Testis (tissue), 3 donors: Measurements from ENCODE around the gene UGT1A10. TPM values are rescaled to one million over a fixed set of nuclear protein-coding genes. Genes with fewer than 3 reads are reported as not detected.

ENCODE experiments used
- DNase-seq: peaks from one replicate; pipeline ENCODE4 v3.0.0-alpha.2; 2019
- H3K27ac ChIP-seq, 2 donors: fragments of 200-600 bp; sonication (generic); one replicate each; pipeline ENCODE4 v1.5.1; 2019
- H3K27me3 ChIP-seq: fragments of 200-600 bp; sonication (generic); one replicate; pipeline ENCODE4 v1.5.1; 2019
- H3K36me3 ChIP-seq: fragments of 200-600 bp; sonication (generic); one replicate; pipeline ENCODE4 v1.5.1; 2017; ENCODE audit warnings: low read depth; ENCODE audit errors: missing control alignments
- H3K4me1 ChIP-seq: fragments of 200-600 bp; sonication (generic); one replicate; pipeline ENCODE4 v1.5.1; 2019
- H3K4me3 ChIP-seq, 2 donors: fragments of 200-600 bp; sonication (generic); one replicate each; pipeline ENCODE4 v1.5.1; 2017 to 2019
- H3K9me3 ChIP-seq: fragments of 200-600 bp; sonication (generic); one replicate; pipeline ENCODE4 v1.5.1; 2017
- CTCF ChIP-seq, 3 experiments: fragments of 450-650 bp in 2 of 3; fragments of 200-600 bp in 1 of 3; sonication (generic) in 1 of 3; IDR thresholded peaks; one replicate each; pipeline ENCODE4 v1.5.1; 2016 to 2019; ENCODE audit warnings: antibody characterized with exemption in 3 of 3, mild to moderate bottlenecking in 2 of 3, moderate library complexity in 1 of 3
- POLR2A ChIP-seq: fragments of 450-650 bp; IDR thresholded peaks from one replicate; pipeline ENCODE4 v1.6.1; 2017; ENCODE audit warnings: antibody characterized with exemption, mild to moderate bottlenecking, moderate library complexity
- WGBS, 2 donors: methylation state at CpG; one replicate each; pipeline ENCODE4 v1.1.5; 2018; 5-methylcytosine and 5-hydroxymethylcytosine counted together
- intact Hi-C: fragments of 100-400 bp; cut with DNase I; formaldehyde crosslinking; loops from one replicate; pipeline ENCODE4 v1.15.1; 2023; ENCODE audit warnings: low total_unique reads
- polyA plus RNA-seq: library from polyadenylated mRNA; stranded (reverse); fragments of 350-450 nt; fragmentation: Illumina TruSeq; extraction: RNeasy Lipid Tissue Mini Kit (QIAGEN cat#74804); gene quantifications from one replicate; pipeline ENCODE4 v1.2.3, GENCODE V29; 2014; ENCODE audit warnings: low read depth, low replicate concordance; ENCODE audit not compliant: insufficient read depth
- total RNA-seq, 2 donors: library from RNA; depleted of rRNA; stranded (reverse); fragments of >200 nt; gene quantifications; one replicate each; pipeline ENCODE4 v1.2.3, GENCODE V29; 2016

Gene UGT1A10
- total and polyA plus RNA-seq, 3 donors from 2014 or later: 0.29 to 0.68 (median 0.31) TPM

- no peak overlapping the region for H3K4me3 ChIP-seq
- WGBS, 2 donors: 71 to 76% methylated on average over 9 of the region's 9 CpGs
- DNase-seq: no peak
- no peaks in the 10 kb centered on the region for H3K27me3 ChIP-seq
- no peak overlapping the region for H3K27ac ChIP-seq
- H3K4me1 ChIP-seq: no peaks in the 10 kb centered on the region
- H3K9me3 ChIP-seq: no peaks in the 10 kb centered on the region
- no peak for TF ChIP-seq CTCF (IDR thresholded peaks at IDR 0.05)
- no peak for TF ChIP-seq POLR2A
- no peaks in the 10 kb centered on the region for H3K36me3 ChIP-seq
- intact Hi-C loops: no loop called here
These were observed 155.7 kb downstream of the UGT1A10 start for GRCh38 chr2:233791883-233792329.

- intact Hi-C loops: no loop called here
- no peak for DNase-seq
- Histone ChIP-seq H3K4me1 (no peaks in the 10 kb centered on the region), H3K4me3 (no peak overlapping the region), H3K9me3 (no peaks in the 10 kb centered on the region), H3K27ac (no peak overlapping the region), H3K36me3 (no peaks in the 10 kb centered on the region), H3K27me3 (no peaks in the 10 kb centered on the region)
- WGBS, 2 donors: 84 to 95% methylated on average over 7 of the region's 7 CpGs
- TF ChIP-seq CTCF (IDR thresholded peaks at IDR 0.05) (no peak), POLR2A (no peak)
These were observed 156.5 kb downstream of the UGT1A10 start for GRCh38 chr2:233792720-233793119.

GRCh38 chr2:233793465-233794127 is 157.3 kb downstream of the UGT1A10 start:
- DNase-seq: no peak
- no peak overlapping the region for H3K27ac ChIP-seq
- H3K9me3 ChIP-seq: no peaks in the 10 kb centered on the region
- WGBS, 2 donors: 67 to 78% methylated on average over 12 to 18 of the region's 18 CpGs
- H3K4me1 ChIP-seq: no peaks in the 10 kb centered on the region
- H3K27me3 ChIP-seq: no peaks in the 10 kb centered on the region
- no peaks in the 10 kb centered on the region for H3K36me3 ChIP-seq
- no peak overlapping the region for H3K4me3 ChIP-seq
- intact Hi-C loops: no loop called here
- TF ChIP-seq POLR2A (no peak), CTCF (IDR thresholded peaks at IDR 0.05) (no peak)

DNA sequence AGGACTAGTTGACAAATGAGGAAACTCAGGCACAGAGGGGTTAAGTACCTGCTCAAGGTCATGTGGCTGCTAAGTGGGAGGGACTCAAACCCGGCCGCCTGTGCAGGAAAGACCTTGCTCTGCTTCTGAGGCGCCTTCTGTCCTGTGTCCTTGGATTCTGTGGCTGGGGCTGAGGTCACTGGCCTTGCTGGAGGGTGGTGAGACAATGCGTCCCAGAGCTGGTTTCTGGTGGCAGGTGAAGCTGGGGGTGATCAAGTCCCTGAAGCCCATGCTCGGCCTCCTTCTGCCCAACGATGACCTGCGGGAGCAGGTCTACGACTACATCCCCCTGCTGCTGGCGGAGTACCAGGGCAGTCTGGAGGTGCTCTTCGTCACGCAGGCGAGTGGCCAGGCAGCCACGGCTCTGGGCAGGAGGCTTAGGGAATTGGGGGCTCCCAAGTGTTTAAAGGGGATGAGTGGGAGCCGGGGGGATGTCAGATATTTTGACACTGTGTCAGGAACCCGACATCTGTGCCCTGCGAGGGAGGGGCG is 157.9 kb downstream of the UGT1A10 start:
- no peaks in the 10 kb centered on the region for H3K36me3 ChIP-seq
- TF ChIP-seq POLR2A (no peak), CTCF (IDR thresholded peaks at IDR 0.05) (no peak)
- no peak overlapping the region for H3K27ac ChIP-seq
- no peaks in the 10 kb centered on the region for H3K9me3 ChIP-seq
- WGBS, 2 donors: 70 to 71% methylated on average over 5 to 17 of the region's 17 CpGs
- H3K4me1 ChIP-seq: no peaks in the 10 kb centered on the region
- H3K27me3 ChIP-seq: no peaks in the 10 kb centered on the region
- H3K4me3 ChIP-seq: no peak overlapping the region
- intact Hi-C loops: no loop called here
- peak; percentile 13 for DNase-seq

GRCh38 chr2:233795735-233796171 is 159.5 kb downstream of the UGT1A10 start:
- no peaks in the 10 kb centered on the region for H3K9me3 ChIP-seq
- WGBS, 2 donors: 96 to 100% methylated on average over 5 to 13 of the region's 13 CpGs
- H3K4me3 ChIP-seq: no peak overlapping the region
- H3K36me3 ChIP-seq: no peaks in the 10 kb centered on the region
- peak; percentile 6 for DNase-seq
- no peaks in the 10 kb centered on the region for H3K27me3 ChIP-seq
- TF ChIP-seq POLR2A: no peak
- TF ChIP-seq CTCF (IDR thresholded peaks at IDR 0.05): no peak
- no peaks in the 10 kb centered on the region for H3K4me1 ChIP-seq
- H3K27ac ChIP-seq: no peak overlapping the region
- intact Hi-C loops: no loop called here
